ENCODE results near the gene MRPS16. TPM values are rescaled to one million over a fixed set of nuclear protein-coding genes. Genes with fewer than 3 reads are reported as not detected.

MRPS16 gene
- total and polyA plus RNA-seq, 9 of the 15 experiments (the other 6 are each of a cell fraction or from before 2014, with no cell fraction given) = 65.0 to 239 (median 146) TPM

- TF ChIP-seq RAD51 (IDR thresholded peaks at IDR 0.05; ENCODE audit: borderline replicate concordance, low read depth) = 0 out of 2 replicates have a peak, but pooled peaks have one; percentile 29
- no peak for TF ChIP-seq SMARCB1 (IDR thresholded peaks at IDR 0.05; ENCODE audit: insufficient read length, low read depth)
- TF ChIP-seq ZNF778 (CRISPR knock-in tag; IDR thresholded peaks at IDR 0.05) = no peak
- TF ChIP-seq PHF20 (IDR thresholded peaks at IDR 0.05; ENCODE audit: partially characterized antibody) = peak; percentile 89
- peak; percentile 58 for TF ChIP-seq GMEB1 (CRISPR knock-in tag; IDR thresholded peaks at IDR 0.05)
- no peak for TF ChIP-seq ZNF699 (CRISPR knock-in tag; IDR thresholded peaks at IDR 0.05; ENCODE audit: insufficient replicate concordance)
- TF ChIP-seq PHF21A (IDR thresholded peaks at IDR 0.05; ENCODE audit: borderline replicate concordance, low read depth) = no peak
- TF ChIP-seq ZNF57 (CRISPR knock-in tag; IDR thresholded peaks at IDR 0.05) = peak; percentile 62; the same call in 1 of the 2 replicates
- TF ChIP-seq ETV6 (IDR thresholded peaks at IDR 0.05; ENCODE audit: borderline replicate concordance in 1 of 2, low read depth in 2 of 2, low read length in 1 of 2) = no peak
- TF ChIP-seq ETV6 (CRISPR knock-in tag; IDR thresholded peaks at IDR 0.05; ENCODE audit: borderline replicate concordance) = peak; percentile 65; the same call in 1 of the 2 replicates
- TF ChIP-seq ZFP1 (CRISPR knock-in tag; IDR thresholded peaks at IDR 0.05) = peak; percentile 55; the same call in 1 of the 2 replicates
- TF ChIP-seq TAF15 (IDR thresholded peaks at IDR 0.05; ENCODE audit: low read depth, low read length) = no peak
- peak; percentile 77 for TF ChIP-seq CHD2 (IDR thresholded peaks at IDR 0.05; ENCODE audit: low read depth, low read length)
- no peak for TF ChIP-seq ZNF384 (IDR thresholded peaks at IDR 0.05; ENCODE audit: low read depth, low read length)
- TF ChIP-seq NFXL1 (CRISPR knock-in tag; IDR thresholded peaks at IDR 0.05) = 0 out of 2 replicates have a peak, but pooled peaks have one; percentile 13
- peak in 1 of 2 experiments; percentile 93 for TF ChIP-seq AFF1 (IDR thresholded peaks at IDR 0.05; ENCODE audit: low read depth in 1 of 2, partially characterized antibody in 2 of 2)
- no peak; the same call in 1 of the 2 replicates for TF ChIP-seq ZZZ3 (IDR thresholded peaks at IDR 0.05)
- no peak for TF ChIP-seq CREB5 (CRISPR knock-in tag; IDR thresholded peaks at IDR 0.05)
- no peak for TF ChIP-seq GATAD2B (IDR thresholded peaks at IDR 0.05; ENCODE audit: borderline replicate concordance)
- TF ChIP-seq DMBX1 (CRISPR knock-in tag; IDR thresholded peaks at IDR 0.05; ENCODE audit: borderline replicate concordance) = 0 out of 2 replicates have a peak, but pooled peaks have one; percentile 18
- TF ChIP-seq ZBTB1 (CRISPR knock-in tag; IDR thresholded peaks at IDR 0.05; ENCODE audit: borderline replicate concordance, low read depth) = peak; percentile 82; the same call in 1 of the 2 replicates
Observed at GRCh38 chr10:73252445-73253224, at the start of gene MRPS16 (continued).
